A673 (cell line): ENCODE measurements around the gene CNPY1.

Source experiments
- EZH2 ChIP-seq: fragments of 200-600 bp; sonication (generic); IDR thresholded peaks from 2 replicates; pipeline ENCODE4 v1.6.1; 2017; ENCODE audit warnings: borderline replicate concordance, low read depth, mild to moderate bottlenecking, mixed read lengths, antibody characterized with exemption, low read length; ENCODE audit not compliant: poor library complexity, severe bottlenecking
- TF ChIP-seq, protein P1 (sequence below): fragments of 300-800, 200-600 bp; sonication (generic); conservative IDR thresholded peaks from 2 replicates; pipeline ENCODE4 v1.5.1; 2017; ENCODE audit warnings: low read depth, mild to moderate bottlenecking, antibody characterized with exemption, low read length, moderate library complexity, mixed read lengths

DNA sequence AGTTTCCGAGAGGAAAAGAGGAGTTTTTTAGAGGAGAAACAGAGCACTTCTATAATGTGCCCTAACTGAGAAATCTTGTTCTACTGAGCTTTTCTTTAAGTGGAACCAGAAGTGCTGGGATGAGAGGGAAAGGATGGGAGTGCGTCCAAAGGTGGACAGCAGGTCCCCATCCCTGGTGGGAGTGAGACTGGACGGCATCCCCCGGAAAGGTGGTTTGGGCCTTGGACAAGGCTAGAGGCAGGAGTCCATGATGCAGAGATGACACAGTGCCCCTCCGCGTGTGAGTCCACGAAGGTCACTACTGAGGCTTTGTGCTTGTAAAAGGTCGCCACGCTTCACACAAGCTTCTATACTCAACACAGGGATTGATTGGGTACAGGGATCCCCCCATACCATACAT lies 94.5 kb downstream of the CNPY1 start:
- TF ChIP-seq, protein P1, sequence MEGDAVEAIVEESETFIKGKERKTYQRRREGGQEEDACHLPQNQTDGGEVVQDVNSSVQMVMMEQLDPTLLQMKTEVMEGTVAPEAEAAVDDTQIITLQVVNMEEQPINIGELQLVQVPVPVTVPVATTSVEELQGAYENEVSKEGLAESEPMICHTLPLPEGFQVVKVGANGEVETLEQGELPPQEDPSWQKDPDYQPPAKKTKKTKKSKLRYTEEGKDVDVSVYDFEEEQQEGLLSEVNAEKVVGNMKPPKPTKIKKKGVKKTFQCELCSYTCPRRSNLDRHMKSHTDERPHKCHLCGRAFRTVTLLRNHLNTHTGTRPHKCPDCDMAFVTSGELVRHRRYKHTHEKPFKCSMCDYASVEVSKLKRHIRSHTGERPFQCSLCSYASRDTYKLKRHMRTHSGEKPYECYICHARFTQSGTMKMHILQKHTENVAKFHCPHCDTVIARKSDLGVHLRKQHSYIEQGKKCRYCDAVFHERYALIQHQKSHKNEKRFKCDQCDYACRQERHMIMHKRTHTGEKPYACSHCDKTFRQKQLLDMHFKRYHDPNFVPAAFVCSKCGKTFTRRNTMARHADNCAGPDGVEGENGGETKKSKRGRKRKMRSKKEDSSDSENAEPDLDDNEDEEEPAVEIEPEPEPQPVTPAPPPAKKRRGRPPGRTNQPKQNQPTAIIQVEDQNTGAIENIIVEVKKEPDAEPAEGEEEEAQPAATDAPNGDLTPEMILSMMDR = no peak
- TF ChIP-seq EZH2 = no peak
